HG03460 (cell line): ENCODE results near the gene SCGN.
"Not testable (repeated sequence)": the region's sequence is repeated elsewhere in the genome, so short reads cannot be mapped to it uniquely, and the experiment has no call there.

Experiments used
- ATAC-seq: cut with Tn5 transposase; IDR thresholded peaks from one replicate; pipeline ENCODE4 v1.9.1; 2021; ENCODE audit not compliant: unreplicated experiment

SCGN gene

DNA sequence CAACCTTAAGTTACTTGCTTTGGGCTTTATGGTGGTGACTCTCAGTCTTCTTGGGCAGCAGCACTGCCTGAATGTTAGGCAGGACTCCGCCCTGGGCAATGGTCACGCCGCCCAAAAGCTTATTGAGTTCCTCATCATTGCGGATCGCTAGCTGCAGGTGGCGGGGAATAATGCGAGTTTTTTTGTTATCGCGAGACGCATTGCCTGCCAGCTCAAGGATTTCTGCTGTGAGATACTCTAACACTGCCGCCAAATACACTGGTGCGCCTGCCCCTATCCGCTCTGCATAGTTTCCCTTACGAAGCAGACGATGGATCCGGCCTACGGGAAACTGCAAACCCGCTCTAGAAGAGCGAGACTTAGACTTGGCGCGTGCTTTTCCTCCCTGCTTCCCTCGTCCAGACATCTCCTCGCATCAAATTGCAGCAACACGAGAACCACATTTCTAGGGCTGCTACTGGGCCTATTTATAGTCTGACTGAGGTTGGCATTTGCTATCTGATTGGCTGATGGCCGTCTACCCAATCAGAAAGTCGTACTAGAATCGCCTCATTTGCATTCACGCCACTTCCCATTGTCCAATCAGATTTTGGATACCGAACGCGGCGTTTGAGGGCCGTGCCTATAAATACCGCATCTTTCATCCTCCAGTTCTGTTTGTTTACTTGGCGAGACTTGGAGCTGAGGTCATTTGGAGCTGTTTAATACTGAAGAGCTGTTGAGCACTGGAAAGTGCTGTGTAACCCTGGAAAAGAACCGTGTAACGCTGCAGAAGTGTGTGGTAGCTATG lies 74.3 kb downstream of the SCGN start:
- ATAC-seq = no peak

DNA sequence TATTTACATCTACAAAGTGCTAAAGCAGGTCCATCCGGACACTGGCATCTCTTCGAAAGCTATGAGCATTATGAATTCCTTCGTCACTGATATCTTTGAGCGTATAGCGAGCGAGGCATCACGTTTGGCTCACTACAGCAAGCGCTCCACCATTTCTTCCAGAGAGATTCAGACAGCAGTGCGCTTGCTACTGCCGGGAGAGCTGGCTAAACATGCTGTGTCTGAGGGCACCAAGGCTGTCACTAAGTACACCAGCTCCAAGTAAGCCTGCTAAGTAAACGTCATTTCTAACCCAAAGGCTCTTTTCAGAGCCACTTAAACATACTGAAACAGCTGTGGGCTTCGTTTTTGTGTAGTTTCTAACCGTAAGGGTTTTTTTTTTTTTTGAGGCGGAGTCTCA lies 75.0 kb downstream of the SCGN start:
- no peak for ATAC-seq

DNA sequence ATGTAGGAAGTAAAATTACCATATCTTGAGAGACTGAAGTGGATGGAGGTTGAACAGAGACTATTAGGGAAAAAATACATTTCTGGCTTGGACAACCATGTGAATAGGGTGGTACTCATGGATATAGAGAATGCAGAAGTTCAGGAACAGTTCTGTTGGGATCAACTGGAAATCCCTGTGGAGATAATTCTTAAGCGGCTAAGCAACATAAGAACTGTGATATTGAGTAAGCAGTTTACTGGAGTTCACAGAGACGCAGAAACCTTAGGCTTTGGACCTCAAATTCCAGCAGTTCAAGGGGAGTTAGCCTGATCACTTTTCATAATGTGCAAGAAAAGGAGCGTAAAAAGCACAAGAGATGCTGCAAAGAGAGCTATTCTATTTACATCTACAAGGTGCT lies 78.9 kb downstream of the SCGN start:
- no peak for ATAC-seq

DNA sequence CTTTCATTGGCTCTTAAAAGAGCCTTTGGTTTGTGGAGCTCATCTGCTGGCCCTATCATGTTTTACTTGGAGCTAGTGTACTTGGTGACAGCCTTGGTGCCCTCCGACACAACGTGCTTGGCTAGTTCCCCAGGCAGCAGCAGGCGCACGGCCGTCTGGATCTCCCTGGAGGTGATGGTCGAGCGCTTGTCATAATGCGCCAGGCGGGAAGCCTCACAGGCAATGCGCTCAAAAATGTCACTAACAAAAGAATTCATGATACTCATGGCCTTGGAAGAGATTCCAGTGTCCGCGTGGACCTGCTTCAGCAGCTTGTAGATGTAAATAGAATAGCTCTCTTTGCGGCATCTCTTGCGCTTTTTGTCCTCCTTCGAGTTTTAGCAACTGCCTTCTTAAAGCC lies 79.7 kb downstream of the SCGN start:
- ATAC-seq = no peak

DNA sequence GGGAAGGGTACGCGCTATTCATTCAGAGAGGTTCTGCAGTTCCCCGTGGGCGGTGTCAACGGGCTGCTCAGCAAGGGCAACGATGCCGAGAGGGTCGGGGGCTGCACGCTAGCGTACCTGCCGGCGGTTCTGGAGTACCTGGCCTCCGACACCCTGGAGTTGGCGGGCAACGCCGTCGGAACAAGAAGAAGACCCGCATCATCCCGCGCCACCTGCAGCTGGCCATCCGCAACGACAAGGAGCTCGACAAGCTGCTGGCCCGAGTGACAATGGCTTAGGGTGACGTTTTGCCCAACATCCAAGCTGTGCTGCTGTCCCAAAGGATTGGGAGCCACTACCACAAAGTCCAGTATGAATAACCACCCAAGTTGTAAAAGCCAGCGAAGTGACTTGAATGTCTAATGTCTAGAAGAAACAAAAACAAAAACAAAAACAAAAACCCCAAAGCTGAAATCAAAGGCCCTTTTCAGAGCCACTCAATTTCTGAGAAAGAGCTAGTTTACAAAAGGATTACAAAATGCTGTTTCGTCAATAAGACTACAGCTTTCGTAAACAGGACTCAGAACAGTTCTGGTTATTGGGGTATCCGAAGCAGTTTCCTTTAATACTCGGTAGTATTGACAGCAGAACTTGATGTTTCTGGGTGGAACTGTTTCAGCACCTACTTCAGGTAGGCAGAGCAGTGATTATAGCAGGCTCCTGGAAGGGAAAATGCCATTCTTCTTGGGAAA lies 80.6 kb downstream of the SCGN start:
- ATAC-seq = no peak

DNA sequence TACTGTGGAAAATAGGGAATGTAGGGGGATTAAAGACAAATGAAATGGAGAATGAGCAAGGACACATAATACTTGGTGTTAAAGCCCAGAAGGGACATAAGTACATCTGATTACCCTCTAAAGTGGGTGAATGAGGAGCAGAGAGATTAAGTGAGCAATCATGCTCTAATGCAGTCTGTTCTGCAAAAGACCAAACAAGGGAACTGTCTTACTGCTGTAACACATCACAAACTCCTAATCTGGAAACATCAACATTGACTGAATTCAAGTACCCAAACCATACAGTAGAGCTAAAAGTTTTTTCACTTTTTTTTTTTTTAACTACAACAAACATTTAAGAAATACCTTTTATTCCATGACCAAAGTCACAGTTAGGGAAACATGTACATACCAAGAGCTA lies 83.2 kb downstream of the SCGN start:
- ATAC-seq = no peak

DNA sequence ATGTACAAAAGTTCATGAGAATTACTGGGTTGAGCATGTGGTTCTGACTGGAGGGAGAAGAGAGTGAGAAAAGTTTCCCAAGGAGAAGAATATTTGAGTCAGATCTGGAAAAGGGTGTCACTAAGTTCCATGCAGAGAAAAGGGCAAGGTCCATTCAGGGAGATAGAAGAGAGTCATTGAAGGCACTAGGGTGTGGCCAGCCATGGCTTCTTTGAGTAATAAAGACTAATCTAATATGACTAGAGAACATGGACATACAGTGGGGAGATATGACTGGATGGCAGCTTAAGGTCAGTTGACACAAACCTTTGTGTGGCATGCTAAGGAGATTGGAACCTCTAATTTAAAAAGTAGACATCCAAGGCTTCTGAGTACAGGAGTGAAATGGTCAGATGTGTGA lies 91.9 kb downstream of the SCGN start:
- no peak for ATAC-seq

DNA sequence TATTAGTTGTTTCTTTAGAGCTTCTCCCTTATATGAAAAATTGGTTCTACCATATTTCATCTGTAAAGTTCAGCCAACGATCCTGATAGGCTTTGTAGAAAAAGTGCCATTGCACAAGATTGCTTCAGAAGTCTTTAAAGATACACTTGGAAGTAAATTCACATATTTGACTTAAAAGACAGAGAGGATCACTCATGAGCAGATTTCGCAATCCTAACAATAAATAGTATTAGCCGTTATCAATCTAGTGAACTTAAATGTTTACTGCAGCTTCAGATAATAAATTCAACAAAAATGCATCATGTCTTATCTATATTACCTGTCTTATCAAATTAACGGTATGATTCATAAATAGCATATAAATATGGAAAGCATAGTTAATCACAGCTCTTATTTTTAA lies 93.8 kb downstream of the SCGN start:
- no peak for ATAC-seq

DNA sequence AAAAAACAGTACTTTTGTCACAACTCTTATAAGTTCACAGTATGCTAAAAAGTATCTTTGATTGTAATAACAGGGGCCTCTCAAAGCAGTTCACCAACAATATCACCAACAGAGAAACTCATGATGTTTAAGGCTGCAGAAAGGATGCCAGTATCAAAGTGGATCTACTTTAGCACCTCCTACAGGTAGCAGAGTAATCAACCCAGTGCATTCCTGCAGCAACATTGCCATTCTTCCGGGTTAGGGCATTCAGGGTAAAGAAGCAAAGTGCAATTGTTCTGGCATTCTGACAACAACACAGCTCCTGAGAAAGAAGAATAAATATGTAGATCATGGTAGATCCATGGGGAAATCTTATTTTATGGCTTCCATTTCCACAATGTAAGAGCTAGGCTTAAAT lies 95.0 kb downstream of the SCGN start:
- no peak for ATAC-seq

DNA sequence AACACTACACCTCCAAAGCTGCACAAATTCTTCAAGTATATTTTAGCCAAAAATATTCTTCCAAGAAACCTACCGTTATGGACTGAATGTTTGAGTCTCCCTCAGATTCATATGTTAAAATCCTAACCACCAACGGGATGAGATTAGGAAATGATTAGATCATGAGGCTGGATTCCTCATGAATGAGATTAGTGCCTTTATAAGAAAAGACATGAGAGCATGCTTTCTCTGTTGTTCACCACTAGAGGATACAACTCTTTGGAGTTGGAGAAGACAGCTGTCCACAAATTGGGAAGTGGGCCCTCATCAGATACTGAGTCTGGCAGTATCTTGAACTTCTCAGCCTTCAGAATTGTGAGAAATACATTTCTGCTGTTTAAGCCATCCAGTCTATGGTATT lies 95.5 kb downstream of the SCGN start:
- no peak for ATAC-seq

DNA sequence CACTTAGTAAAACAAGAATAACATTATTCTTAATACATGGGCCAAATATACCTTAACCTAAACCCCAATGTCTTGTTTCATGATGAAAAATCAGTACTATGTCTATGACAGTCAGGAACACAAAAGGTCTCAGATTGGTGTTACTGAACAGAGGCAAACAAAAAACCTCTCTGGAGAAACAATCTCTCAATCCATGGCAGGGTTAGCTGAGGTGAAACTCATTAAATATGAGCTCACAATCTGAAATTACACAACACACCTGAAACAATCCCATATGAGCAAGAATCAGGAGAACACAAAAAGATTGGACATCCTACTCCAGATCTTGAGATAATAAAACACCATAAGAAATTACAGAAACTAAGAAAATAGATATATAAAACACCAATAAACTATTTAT lies 96.0 kb downstream of the SCGN start:
- no peak for ATAC-seq

DNA sequence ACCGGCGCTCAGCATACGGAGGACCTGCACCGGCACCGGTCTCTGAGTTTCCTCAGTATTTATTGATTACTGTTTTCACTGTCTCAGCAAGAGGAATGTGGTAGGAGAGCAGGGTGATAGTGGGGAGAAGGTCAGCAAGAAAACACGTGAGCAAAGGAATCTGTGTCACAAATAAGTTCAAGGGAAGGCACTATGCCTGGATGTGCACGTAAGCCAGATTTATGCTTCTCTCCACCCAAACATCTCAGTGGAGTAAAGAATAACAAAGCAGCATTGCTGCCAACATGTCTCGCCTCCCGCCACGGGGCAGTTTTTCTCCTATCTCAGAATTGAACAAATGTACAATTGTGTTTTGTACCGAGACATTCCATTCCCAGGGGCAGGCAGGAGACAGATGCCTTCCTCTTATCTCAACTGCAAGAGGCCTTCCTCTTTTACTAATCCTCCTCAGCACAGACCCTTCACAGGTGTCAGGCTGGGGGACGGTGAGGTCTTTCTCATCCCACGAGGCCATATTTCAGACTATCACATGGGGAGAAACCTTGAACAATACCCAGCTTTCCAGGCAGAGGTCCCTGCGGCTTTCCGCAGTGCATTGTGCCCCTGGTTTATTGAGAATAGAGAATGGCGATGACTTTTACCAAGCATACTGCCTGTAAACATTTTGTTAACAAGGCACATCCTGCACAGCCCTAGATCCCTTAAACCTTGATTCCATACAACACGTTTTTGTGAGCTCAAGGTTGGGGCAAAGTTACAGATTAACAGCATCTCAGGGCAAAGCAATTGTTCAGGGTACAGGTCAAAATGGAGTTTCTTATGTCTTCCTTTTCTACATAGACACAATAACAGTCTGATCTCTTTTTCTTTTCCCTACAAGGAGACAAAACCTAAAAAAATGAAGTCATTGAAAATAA lies 96.8 kb downstream of the SCGN start:
- not testable (repeated sequence) for ATAC-seq

DNA sequence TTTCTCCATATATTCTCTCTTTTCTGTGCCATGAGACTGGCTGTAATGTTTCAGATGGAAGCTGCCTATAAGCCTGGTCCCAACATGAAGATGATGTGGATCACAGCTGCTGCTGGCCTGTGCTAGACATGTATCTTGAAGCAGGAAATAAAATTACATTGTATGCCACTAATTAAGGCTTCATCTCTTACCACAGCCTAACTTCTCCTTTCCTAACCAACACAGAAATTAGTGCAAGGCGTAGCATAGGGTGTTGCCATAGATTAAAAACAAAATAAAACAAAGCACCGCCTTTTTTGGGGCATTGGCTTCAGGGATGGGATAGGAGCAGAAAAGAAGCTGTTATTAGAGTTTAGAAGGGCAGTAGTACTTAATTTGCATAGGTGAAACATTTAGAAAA lies 97.8 kb downstream of the SCGN start:
- no peak for ATAC-seq

DNA sequence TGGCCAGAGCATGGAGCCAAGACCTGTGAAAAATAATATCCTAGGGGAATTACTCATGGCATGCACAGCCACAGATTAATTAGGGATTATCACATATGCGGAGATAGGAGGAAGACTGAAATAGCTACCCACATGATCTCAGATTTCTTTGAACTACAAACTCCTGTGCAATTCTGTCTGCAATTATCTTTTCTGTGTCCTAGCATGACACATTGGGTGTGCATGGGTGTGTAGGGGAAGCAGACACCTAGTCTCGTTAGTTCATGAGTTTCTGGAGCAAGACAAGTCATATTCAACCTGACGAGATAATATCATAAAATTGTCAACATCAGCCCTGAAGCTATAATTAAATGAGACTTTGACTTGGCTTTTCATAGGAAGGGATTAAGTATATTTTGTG lies 98.9 kb downstream of the SCGN start:
- no peak for ATAC-seq
